Measurements from ENCODE around the gene RAB35. TPM values are rescaled to one million over a fixed set of nuclear protein-coding genes. Genes with fewer than 3 reads are reported as not detected.

RAB35 gene
- total and polyA plus RNA-seq, 11 donors = 15.4 to 46.2 (median 26.4) TPM

DNA sequence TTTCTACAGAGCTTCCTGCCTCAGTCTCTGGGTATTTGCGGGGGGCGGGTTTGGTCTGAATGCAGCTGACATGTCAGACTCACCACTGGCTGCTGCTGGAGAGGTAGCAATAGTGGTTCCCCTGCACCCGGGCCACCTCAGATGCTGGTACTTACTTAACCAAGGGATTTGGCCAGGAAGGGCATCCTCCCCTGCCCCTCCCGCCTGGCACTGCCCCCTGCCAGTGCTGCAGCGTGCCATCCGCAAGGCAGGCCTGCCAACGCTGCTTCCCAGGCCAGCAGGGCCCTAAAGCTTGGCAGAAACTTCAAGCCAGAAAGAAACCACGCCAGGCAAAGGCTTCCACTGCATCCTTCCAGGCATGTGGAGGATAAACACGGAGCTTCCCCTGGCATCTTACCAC, 22.1 kb downstream of the RAB35 start:
- Histone ChIP-seq H3K27me3 (no peaks in the 10 kb centered on the region), H3K27ac (no peak overlapping the region), H3K4me1 (peaks cover 0 to 17% (median 0%) of the 10 kb centered on the region in 12 donors), H3K9me3 (no peaks in the 10 kb centered on the region), H3K4me3 (no peak overlapping the region), H3K36me3 (peaks cover 0 to 79% (median 44%) of the 10 kb centered on the region in 9 donors)
- DNase-seq = peak in 1 of 5 donors; percentile 52
- intact Hi-C loops (cut with DNase I) = no loop called here
- WGBS, 4 donors = 41 to 75% (median 65%) methylated on average over 8 to 9 of the region's 9 CpGs
- TF ChIP-seq, protein P1, sequence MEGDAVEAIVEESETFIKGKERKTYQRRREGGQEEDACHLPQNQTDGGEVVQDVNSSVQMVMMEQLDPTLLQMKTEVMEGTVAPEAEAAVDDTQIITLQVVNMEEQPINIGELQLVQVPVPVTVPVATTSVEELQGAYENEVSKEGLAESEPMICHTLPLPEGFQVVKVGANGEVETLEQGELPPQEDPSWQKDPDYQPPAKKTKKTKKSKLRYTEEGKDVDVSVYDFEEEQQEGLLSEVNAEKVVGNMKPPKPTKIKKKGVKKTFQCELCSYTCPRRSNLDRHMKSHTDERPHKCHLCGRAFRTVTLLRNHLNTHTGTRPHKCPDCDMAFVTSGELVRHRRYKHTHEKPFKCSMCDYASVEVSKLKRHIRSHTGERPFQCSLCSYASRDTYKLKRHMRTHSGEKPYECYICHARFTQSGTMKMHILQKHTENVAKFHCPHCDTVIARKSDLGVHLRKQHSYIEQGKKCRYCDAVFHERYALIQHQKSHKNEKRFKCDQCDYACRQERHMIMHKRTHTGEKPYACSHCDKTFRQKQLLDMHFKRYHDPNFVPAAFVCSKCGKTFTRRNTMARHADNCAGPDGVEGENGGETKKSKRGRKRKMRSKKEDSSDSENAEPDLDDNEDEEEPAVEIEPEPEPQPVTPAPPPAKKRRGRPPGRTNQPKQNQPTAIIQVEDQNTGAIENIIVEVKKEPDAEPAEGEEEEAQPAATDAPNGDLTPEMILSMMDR (IDR thresholded peaks at IDR 0.05) = no peak
- no peak for TF ChIP-seq POLR2A (IDR thresholded peaks at IDR 0.05)
- peak in 2 of 4 donors; percentile 9 to 42 for ATAC-seq

DNA sequence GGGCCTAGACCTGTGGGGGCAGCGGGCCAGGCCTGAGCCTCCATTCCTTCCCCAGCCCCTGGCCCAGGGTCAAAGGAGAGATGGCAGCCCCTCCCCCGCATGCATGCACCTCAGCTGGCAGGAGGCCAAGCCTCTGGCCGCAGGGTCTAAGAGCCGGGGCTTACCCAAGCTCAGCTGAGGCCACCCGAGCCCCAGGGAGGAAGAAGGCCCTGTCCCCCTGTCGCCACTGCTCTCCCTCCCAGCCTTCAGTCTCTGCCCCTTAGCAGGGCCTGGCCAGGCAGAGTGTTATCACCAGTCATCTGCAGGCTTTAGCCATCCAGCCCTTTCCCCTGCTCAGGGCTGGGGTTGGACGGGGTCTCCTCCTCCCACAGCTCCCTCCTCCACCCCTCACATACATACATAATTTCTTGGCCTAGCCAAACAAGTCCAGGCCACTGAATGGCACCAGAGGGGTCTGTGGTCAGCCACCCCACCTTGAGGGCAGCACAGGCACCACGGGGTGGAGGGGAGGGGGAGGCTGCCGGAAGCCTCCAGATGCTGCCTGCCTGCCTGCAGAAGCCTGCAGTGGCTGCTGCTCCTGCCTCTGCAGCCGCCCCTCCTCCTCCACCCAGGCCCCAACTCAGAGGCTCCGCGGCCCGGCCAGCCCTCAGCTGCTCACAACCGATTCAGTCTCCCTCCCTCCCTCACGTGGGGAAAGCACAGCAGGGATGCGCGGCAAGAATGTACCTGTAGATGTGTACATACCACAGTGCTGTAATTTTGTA, 22.8 kb downstream of the RAB35 start:
- Histone ChIP-seq H3K9me3 (no peaks in the 10 kb centered on the region), H3K27ac (no peak overlapping the region), H3K36me3 (peaks cover 0 to 72% (median 40%) of the 10 kb centered on the region in 9 donors), H3K27me3 (no peaks in the 10 kb centered on the region), H3K4me3 (no peak overlapping the region), H3K4me1 (peaks cover 0 to 17% (median 0%) of the 10 kb centered on the region in 12 donors)
- intact Hi-C loops (cut with DNase I) = no loop called here
- ATAC-seq (no peak), DNase-seq (peak in 2 of 5 donors; percentile 18 to 46)
- WGBS, 4 donors = 60 to 64% (median 61%) methylated on average over 14 to 17 of the region's 17 CpGs
- TF ChIP-seq POLR2A (IDR thresholded peaks at IDR 0.05) = no peak
- TF ChIP-seq, protein P1 (IDR thresholded peaks at IDR 0.05) = no peak

- Histone ChIP-seq H3K27me3 (no peaks in the 10 kb centered on the region), H3K27ac (no peak overlapping the region), H3K9me3 (no peaks in the 10 kb centered on the region), H3K4me3 (no peak overlapping the region), H3K36me3 (peaks cover 0 to 67% (median 34%) of the 10 kb centered on the region in 9 donors), H3K4me1 (peaks cover 0 to 17% (median 0%) of the 10 kb centered on the region in 12 donors)
- WGBS, 4 donors = 65 to 76% (median 71%) methylated on average over 4 of the region's 4 CpGs
- DNase-seq (no peak), ATAC-seq (peak in 1 of 4 donors; percentile 4)
- TF ChIP-seq POLR2A (IDR thresholded peaks at IDR 0.05) = no peak
- TF ChIP-seq, protein P1 (IDR thresholded peaks at IDR 0.05) = no peak
- intact Hi-C loops (cut with DNase I) = no loop called here
Observed at GRCh38 chr12:120093336-120093591, 23.3 kb downstream of the RAB35 start.

GRCh38 chr12:120092551-120093335, 23.8 kb downstream of the RAB35 start:
- TF ChIP-seq, protein P1 (IDR thresholded peaks at IDR 0.05) = no peak
- TF ChIP-seq POLR2A (IDR thresholded peaks at IDR 0.05) = no peak
- peaks cover 0 to 62% (median 29%) of the 10 kb centered on the region in 9 donors for H3K36me3 ChIP-seq
- intact Hi-C loops (cut with DNase I) = no loop called here
- H3K27me3 ChIP-seq = no peaks in the 10 kb centered on the region
- peaks cover 0 to 17% (median 0%) of the 10 kb centered on the region in 12 donors for H3K4me1 ChIP-seq
- peak in 1 of 5 donors; percentile 48 for DNase-seq
- 83 to 90% (median 86%) methylated on average over 18 to 23 of the region's 23 CpGs for WGBS, 4 donors
- no peak overlapping the region for H3K4me3 ChIP-seq
- peak in 1 of 4 donors; percentile 3 for ATAC-seq
- H3K9me3 ChIP-seq = no peaks in the 10 kb centered on the region
- H3K27ac ChIP-seq = no peak overlapping the region
